GM12874 (cell line): ENCODE results near the gene CTNNA3.

Experiments used
- CTCF ChIP-seq: IDR thresholded peaks from 2 replicates; pipeline ENCODE4 v1.5.1; 2011; ENCODE audit warnings: low read depth, mild to moderate bottlenecking, control low read depth, low read length, moderate library complexity; ENCODE audit not compliant: insufficient read depth

CTNNA3 gene

DNA sequence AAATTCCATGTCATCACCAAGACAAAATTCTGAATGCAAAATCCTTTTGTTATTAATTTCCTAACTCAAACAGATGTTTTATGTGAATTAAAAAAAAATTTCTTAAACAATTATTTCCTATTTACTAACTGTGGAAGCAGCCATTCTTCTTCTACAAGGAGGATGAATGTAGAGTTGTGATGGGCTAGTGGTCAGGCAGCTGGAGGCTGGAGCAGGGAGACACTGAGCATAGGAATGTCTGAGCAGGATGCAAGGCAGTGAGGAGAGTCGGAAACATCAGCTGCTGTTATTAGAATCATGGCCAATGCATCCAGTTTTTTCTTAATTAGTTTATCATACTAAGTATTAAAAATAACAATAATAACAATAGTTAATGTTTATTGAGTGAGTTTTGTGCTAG is 872.7 kb downstream of the CTNNA3 start:
- no peak for TF ChIP-seq CTCF

DNA sequence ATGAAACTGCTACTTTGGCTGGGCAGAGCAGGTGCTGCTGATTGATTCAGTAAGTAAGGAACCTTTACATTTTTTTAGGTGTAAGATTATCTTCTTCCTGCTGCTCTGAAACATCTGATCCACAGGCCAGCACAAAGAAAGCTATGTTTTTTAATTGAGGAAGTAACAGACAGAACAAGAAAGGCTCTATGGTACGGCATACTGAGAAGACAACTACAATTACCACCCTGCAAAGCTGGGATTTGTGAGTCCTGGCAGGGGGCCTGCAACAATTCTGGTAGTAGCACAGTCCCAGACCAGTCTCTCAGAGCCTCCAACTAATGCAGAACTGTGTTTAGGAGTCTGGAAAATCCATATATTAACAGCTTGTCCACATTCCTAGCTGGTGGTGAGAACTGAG is 873.2 kb downstream of the CTNNA3 start:
- TF ChIP-seq CTCF = no peak

- TF ChIP-seq CTCF = no peak
Measured at GRCh38 chr10:66819691-66820090, 876.3 kb downstream of the CTNNA3 start.

- no peak for TF ChIP-seq CTCF
Measured at GRCh38 chr10:66813122-66813521, 882.9 kb downstream of the CTNNA3 start.

DNA sequence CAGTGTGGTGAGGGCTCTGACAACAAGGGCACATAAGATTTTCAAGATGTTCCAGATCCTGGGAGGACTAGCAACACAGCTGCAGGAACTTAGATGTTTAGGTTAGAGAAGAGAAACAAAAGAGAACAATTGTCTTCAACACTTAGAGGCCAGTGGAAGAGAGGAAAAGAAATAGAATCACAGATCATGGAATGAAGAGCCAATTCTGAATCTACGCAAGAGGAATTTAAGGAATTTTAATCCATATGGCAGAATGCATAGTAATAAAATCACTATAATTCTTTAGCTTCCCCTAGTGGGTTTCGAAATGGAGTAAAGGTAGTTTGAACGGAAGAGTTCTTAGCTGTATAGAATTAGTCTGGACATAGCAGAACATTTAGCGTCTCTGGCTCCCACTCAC is 884.8 kb downstream of the CTNNA3 start:
- no peak for TF ChIP-seq CTCF

DNA sequence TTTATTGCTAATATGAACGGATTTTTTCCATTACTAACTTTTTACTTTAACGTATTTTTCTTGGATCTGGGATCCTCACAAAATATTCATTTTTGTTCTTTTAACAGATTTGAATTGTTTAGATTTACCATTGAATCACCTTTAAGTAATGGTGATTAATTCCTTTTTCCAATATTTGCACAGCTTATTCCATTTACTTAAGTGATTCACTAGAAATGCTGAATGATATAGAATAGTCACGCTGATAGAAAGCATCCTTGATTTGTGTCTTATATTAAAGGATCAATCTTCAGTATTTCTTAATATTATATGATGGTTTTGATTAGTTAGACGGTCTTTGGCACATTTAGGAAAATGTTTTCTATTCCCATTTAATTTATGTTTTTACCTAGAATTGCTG is 886.6 kb downstream of the CTNNA3 start:
- TF ChIP-seq CTCF = no peak

DNA sequence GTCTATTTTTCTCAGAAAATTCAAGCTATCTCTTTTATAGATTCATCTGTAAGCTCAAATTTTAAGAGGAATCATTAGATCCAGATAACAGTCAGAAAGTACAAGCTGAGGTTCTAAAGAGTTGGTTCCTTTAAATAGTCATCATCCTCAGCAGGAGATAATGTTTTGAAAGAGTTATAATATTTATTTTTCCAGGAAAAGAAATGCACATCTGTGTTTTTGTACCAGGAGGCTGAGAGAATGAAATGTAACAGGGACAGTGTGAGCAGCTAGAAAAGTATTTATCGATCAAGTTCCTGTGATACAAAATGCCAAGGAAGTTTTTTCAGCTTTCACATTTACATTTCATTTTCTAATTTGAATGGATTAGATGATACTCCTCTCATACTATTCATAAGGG is 890.4 kb downstream of the CTNNA3 start:
- no peak for TF ChIP-seq CTCF

DNA sequence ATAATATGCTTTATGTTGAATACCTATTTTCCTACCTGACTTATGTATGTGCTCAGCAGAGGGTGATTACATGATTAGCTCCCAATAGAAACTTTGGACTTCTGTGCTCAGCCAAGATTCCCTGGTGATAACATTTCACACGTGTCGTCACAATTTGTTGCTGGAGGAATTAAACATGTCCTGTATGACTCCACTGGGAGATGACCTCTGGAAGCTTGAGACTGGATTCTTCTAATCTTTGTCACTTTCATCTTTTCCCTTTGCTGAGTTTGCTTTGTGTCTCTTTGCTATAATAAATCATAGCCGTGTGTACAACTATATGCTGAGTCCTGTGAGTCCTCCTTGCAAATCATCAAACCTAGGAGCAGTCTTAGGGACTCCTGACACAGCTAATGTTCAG is 891.0 kb downstream of the CTNNA3 start:
- no peak for TF ChIP-seq CTCF
